Bronchus fibroblast of lung (primary cell): Measurements from ENCODE around the gene MYO3A. TPM values are rescaled to one million over a fixed set of nuclear protein-coding genes. Genes with fewer than 3 reads are reported as not detected.

Experiments
- total RNA-seq: library from RNA; depleted of rRNA; stranded (reverse); fragments of >200 nt; gene quantifications from 2 replicates; pipeline ENCODE4 v1.2.3, GENCODE V29; 2015

MYO3A gene, protein sequence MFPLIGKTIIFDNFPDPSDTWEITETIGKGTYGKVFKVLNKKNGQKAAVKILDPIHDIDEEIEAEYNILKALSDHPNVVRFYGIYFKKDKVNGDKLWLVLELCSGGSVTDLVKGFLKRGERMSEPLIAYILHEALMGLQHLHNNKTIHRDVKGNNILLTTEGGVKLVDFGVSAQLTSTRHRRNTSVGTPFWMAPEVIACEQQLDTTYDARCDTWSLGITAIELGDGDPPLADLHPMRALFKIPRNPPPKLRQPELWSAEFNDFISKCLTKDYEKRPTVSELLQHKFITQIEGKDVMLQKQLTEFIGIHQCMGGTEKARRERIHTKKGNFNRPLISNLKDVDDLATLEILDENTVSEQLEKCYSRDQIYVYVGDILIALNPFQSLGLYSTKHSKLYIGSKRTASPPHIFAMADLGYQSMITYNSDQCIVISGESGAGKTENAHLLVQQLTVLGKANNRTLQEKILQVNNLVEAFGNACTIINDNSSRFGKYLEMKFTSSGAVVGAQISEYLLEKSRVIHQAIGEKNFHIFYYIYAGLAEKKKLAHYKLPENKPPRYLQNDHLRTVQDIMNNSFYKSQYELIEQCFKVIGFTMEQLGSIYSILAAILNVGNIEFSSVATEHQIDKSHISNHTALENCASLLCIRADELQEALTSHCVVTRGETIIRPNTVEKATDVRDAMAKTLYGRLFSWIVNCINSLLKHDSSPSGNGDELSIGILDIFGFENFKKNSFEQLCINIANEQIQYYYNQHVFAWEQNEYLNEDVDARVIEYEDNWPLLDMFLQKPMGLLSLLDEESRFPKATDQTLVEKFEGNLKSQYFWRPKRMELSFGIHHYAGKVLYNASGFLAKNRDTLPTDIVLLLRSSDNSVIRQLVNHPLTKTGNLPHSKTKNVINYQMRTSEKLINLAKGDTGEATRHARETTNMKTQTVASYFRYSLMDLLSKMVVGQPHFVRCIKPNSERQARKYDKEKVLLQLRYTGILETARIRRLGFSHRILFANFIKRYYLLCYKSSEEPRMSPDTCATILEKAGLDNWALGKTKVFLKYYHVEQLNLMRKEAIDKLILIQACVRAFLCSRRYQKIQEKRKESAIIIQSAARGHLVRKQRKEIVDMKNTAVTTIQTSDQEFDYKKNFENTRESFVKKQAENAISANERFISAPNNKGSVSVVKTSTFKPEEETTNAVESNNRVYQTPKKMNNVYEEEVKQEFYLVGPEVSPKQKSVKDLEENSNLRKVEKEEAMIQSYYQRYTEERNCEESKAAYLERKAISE (N-terminal part only)
- total RNA-seq = not detected in 2 replicates

DNA sequence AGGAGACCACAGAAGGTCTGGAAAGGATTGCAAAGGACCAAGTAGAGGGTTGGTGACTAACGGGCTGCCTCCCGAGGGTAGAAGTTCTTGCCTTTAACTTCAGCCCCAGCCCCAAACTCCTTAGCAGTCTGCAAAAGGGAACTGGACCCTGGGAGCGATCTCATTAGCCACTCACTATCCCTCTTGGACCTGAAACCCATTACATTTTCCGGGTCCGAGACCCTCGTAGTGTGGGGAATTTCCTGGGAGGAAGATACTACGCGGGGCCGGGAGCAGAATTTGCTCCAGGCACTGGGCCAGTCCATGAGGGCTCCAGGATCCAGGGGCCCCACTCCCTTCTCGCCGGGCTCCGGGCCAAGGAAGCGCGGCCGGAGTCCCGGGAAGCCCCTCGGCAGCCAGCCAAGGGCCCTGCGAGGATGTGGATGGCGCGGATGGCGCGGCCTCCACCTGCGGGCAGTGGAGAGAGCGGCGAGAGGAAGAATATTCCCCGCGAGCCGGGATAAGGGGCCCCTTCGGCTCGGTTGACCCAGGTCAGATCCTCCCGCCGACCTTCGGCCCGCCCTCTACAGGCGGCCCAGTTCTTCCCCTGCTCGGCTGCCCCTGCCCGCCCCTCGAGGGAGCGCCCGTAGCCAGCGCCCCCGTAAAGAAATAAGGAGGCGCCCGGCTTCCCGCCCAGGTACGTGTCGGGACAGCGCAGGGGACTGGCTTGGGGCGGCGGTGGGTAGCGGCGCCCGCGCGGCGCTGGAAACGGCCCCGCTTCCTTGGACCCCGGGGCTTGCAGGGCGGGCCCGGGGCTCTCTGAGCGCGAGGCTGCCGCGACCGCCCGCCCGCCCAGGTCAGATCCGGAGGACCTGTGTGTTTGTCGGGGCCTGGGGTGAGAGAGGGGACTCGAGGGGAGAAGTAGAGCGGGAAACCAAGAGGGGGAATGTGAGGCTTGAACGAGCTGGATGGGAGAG is at the start of gene MYO3A:
Gene MYO3A (plus strand): TSS at position 577 of the 956 bp plus-strand sequence. CDS start 17,882 bp downstream, outside the sequence.

DNA sequence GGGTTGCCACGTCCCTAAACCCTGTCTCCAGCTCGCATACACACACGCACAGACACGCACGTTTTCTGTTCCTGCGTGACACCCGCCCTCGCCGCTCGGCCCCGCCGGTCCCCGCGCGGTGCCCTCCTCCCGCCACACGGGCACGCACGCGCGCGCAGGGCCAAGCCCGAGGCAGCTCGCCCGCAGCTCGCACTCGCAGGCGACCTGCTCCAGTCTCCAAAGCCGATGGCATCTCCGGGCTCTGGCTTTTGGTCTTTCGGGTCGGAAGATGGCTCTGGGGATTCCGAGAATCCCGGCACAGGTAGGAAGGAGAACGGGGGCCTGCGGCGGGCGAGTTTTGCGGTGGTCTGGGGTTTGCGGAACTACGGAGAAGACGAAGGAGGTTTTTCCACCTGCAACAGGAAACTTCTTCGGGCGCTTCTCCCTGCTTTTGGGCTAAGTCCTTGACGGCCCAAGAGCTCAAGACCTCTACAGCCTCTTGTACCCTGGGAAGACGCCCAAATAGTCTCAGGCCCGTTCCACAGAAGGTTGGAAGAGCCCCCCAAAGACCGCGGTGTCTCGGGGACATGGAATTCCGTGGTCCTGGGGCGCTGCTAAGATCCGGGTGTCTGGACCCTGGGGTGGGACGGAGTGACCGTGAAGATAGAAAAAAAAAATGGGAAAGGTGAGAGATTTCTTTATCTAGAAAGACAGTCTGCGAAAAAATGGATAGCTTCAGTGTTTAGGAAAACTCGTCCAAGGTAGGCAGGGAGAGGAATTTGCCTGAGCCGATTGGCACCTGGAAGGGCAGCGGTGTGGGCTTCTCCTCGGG is 282.8 kb downstream of the MYO3A start, which contains the start of gene GAD2:
Gene GAD2 (plus strand): TSS at position 190 of the 811 bp plus-strand sequence. CDS start 36 bp downstream, at position 226.

